Mesenteric fat pad (tissue), 1 donor: Measurements from ENCODE around the gene TRIOBP. TPM values are rescaled to one million over a fixed set of nuclear protein-coding genes. Genes with fewer than 3 reads are reported as not detected.

Experiments used
- DNase-seq: peaks from one replicate; pipeline ENCODE4 v3.0.0-alpha.2; 2020; ENCODE audit warnings: low spot score
- total RNA-seq: library from RNA; stranded (reverse); fragmentation: NEBNext Ultra II Directional; extraction: Animal tissue kit (Norgen Biotek cat#: 25700); gene quantifications from one replicate; pipeline ENCODE4 v1.2.1, GENCODE V29; 2021
- donor health status: DM: yes; HTN: yes; CAD: no.

The TRIOBP gene
- total RNA-seq, 1 donor from 2014 or later: 91.7 TPM

DNA sequence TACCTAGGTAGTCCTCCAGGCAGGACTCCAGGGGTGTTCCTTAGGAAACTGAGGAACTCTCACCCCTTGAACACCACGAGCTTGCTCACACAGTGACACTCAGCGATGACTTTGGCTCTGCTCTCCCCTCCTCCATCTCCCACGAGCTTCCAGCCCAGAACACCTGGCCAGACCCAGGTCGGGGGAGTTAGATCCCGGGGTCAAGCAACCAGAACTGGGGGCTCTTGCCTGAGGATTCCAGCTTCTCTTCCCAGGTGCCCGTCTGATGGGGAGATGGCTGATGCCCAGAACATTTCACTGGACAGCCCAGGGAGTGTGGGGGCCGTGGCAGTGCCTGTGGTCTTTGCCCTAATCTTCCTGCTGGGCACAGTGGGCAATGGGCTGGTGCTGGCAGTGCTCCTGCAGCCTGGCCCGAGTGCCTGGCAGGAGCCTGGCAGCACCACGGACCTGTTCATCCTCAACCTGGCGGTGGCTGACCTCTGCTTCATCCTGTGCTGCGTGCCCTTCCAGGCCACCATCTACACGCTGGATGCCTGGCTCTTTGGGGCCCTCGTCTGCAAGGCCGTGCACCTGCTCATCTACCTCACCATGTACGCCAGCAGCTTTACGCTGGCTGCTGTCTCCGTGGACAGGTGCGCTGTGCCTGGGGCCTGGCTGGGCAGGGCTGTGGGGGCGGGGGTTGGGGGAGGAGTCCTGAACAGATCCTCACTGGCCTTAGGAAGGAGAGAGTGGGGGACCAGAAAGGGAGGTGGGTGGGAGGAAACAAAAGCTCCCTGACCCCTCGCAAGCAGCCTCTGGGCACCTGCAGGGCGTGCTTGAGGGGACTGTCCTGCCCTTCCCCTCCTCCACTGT lies 126.5 kb downstream of the TRIOBP start, which contains the start of gene GALR3:
GALR3 (plus strand) TSS at position 249 of the 852 bp plus-strand sequence; CDS start at position 274, 25 bp downstream.
- DNase-seq: no peak

DNA sequence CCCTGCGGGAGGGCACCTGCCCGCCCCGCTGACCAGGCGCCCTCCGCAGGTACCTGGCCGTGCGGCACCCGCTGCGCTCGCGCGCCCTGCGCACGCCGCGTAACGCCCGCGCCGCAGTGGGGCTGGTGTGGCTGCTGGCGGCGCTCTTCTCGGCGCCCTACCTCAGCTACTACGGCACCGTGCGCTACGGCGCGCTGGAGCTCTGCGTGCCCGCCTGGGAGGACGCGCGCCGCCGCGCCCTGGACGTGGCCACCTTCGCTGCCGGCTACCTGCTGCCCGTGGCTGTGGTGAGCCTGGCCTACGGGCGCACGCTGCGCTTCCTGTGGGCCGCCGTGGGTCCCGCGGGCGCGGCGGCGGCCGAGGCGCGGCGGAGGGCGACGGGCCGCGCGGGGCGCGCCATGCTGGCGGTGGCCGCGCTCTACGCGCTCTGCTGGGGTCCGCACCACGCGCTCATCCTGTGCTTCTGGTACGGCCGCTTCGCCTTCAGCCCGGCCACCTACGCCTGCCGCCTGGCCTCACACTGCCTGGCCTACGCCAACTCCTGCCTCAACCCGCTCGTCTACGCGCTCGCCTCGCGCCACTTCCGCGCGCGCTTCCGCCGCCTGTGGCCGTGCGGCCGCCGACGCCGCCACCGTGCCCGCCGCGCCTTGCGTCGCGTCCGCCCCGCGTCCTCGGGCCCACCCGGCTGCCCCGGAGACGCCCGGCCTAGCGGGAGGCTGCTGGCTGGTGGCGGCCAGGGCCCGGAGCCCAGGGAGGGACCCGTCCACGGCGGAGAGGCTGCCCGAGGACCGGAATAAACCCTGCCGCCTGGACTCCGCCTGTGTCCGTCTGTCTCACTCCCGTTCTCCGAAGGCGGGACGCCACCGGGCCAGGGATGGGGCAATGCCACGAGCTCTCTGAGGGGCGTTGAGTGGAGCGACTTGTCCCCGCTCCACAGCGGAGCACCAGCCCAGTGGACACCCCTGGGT lies 128.1 kb downstream of the TRIOBP start:
- DNase-seq: no peak

Other genes with a start within 250 kb of the TRIOBP start
- gene MFNG, start 210.7 kb upstream of the TRIOBP start, total RNA-seq: 33.6 TPM
- 10.8 TPM for gene CARD10, start 177.6 kb upstream of the TRIOBP start, total RNA-seq
- 102 TPM for gene CDC42EP1, start 136.6 kb upstream of the TRIOBP start, total RNA-seq
- gene LGALS2, start 117.0 kb upstream of the TRIOBP start, total RNA-seq: 0.84 TPM
- 47.3 TPM for gene GGA1, start 88.2 kb upstream of the TRIOBP start, total RNA-seq
- gene SH3BP1, start 57.4 kb upstream of the TRIOBP start, total RNA-seq: 15.0 TPM
- gene PDXP, start 38.3 kb upstream of the TRIOBP start, total RNA-seq: 8.5 TPM
- gene LGALS1, start 21.4 kb upstream of the TRIOBP start, total RNA-seq: 1,964 TPM
- 17.3 TPM for gene NOL12, start 10.7 kb upstream of the TRIOBP start, total RNA-seq
- 4.3 TPM for gene GCAT, start 110.9 kb downstream of the TRIOBP start, total RNA-seq
- not detected for gene GALR3, start 126.3 kb downstream of the TRIOBP start, total RNA-seq
- gene ANKRD54, start 147.3 kb downstream of the TRIOBP start, total RNA-seq: 15.6 TPM
- 258 TPM for gene EIF3L, start 152.4 kb downstream of the TRIOBP start, total RNA-seq
- 44.7 TPM for gene MICALL1, start 209.2 kb downstream of the TRIOBP start, total RNA-seq